C4-2B (cell line): ENCODE data around the gene ST7.

Source experiments
- ZFX ChIP-seq: fragments of 450-650 bp; IDR thresholded peaks from 2 replicates; pipeline ENCODE4 v1.6.1; 2017
- TF ChIP-seq, protein P1 (sequence below): fragments of 450-650 bp; conservative IDR thresholded peaks from 2 replicates; pipeline ENCODE4 v1.5.1; 2017; ENCODE audit warnings: mild to moderate bottlenecking

DNA sequence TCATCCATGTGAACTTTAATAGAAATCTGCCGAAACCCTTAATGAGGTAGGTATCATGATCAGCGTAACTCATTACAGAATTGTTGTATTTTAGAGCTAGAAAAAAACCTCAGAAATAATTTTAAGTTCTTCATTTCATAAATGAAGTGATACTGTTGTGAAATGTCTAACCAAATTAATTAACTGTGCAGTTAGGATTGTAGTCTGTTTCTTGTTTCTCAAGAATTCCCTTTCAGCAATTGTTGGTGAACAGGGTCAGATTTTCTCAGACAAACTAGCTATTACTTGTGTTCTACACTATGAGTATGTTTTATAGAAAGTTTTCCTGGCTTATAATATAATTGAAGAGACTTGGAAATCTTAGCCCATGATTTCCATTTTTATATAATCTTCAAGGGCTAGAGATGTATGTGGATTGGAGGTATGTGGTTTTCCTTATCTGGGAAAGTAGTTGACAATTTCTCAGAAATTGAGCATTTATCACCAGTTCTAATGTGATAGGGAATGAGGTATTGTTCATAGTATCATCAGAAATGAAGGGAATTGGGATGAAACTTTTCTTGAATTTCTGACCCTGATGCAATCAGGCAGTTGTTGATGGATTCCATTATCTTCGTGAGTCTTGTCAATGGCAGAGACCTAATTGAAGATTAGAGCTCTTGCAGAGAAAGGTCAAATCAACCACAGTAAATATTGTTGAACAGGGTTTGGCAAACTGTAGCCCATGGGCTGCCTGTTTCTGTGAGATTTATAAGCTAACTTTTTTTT lies 55.0 kb downstream of the ST7 start:
- TF ChIP-seq, protein P1, sequence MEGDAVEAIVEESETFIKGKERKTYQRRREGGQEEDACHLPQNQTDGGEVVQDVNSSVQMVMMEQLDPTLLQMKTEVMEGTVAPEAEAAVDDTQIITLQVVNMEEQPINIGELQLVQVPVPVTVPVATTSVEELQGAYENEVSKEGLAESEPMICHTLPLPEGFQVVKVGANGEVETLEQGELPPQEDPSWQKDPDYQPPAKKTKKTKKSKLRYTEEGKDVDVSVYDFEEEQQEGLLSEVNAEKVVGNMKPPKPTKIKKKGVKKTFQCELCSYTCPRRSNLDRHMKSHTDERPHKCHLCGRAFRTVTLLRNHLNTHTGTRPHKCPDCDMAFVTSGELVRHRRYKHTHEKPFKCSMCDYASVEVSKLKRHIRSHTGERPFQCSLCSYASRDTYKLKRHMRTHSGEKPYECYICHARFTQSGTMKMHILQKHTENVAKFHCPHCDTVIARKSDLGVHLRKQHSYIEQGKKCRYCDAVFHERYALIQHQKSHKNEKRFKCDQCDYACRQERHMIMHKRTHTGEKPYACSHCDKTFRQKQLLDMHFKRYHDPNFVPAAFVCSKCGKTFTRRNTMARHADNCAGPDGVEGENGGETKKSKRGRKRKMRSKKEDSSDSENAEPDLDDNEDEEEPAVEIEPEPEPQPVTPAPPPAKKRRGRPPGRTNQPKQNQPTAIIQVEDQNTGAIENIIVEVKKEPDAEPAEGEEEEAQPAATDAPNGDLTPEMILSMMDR, result no peak
- TF ChIP-seq ZFX, result no peak
